ENCODE results near the gene MB21D2.

DNA sequence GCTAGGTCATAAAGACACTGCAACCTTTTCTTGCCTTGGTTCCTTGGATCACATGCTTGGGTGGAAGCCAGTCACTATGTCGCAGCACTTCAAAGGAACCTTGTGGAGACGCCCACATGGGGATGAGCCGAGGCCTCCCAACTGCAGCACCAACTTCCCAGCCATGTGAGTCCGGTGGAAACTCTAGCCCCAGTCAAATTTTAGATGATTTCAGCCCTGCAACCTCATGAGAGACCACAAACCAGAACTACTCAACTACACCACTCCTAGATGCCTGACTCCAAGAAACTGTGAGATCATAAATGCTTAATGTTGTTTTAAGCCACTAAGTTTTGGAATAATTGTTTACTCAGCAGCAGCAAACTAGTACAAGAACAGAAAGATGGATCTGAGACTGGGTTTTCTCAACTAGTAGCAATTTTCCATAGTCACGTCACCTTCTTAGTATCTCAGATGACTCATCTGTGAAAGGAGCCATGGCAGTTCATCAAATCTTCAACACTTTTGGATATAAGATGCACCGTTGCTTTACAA is 86.5 kb downstream of the MB21D2 start:
- TF ChIP-seq, protein P1, sequence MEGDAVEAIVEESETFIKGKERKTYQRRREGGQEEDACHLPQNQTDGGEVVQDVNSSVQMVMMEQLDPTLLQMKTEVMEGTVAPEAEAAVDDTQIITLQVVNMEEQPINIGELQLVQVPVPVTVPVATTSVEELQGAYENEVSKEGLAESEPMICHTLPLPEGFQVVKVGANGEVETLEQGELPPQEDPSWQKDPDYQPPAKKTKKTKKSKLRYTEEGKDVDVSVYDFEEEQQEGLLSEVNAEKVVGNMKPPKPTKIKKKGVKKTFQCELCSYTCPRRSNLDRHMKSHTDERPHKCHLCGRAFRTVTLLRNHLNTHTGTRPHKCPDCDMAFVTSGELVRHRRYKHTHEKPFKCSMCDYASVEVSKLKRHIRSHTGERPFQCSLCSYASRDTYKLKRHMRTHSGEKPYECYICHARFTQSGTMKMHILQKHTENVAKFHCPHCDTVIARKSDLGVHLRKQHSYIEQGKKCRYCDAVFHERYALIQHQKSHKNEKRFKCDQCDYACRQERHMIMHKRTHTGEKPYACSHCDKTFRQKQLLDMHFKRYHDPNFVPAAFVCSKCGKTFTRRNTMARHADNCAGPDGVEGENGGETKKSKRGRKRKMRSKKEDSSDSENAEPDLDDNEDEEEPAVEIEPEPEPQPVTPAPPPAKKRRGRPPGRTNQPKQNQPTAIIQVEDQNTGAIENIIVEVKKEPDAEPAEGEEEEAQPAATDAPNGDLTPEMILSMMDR (conservative IDR thresholded peaks at IDR 0.05; ENCODE audit: low read depth in 2 of 2): no peak
- TF ChIP-seq POLR2AphosphoS5 (IDR thresholded peaks at IDR 0.05; ENCODE audit: low read depth): no peak
- no peak for TF ChIP-seq EZH2 (IDR thresholded peaks at IDR 0.05; ENCODE audit: low read depth, unreplicated experiment)
- no peak for TF ChIP-seq CREB1 (CRISPR knock-in tag; IDR thresholded peaks at IDR 0.05; ENCODE audit: low read depth)
- TF ChIP-seq EZH2phosphoT487 (IDR thresholded peaks at IDR 0.05; ENCODE audit: unreplicated experiment): no peak
- TF ChIP-seq ZNF331 (CRISPR knock-in tag; IDR thresholded peaks at IDR 0.05; ENCODE audit: low read depth): no peak
- TF ChIP-seq ETS1 (IDR thresholded peaks at IDR 0.05): no peak
- TF ChIP-seq, protein P2, sequence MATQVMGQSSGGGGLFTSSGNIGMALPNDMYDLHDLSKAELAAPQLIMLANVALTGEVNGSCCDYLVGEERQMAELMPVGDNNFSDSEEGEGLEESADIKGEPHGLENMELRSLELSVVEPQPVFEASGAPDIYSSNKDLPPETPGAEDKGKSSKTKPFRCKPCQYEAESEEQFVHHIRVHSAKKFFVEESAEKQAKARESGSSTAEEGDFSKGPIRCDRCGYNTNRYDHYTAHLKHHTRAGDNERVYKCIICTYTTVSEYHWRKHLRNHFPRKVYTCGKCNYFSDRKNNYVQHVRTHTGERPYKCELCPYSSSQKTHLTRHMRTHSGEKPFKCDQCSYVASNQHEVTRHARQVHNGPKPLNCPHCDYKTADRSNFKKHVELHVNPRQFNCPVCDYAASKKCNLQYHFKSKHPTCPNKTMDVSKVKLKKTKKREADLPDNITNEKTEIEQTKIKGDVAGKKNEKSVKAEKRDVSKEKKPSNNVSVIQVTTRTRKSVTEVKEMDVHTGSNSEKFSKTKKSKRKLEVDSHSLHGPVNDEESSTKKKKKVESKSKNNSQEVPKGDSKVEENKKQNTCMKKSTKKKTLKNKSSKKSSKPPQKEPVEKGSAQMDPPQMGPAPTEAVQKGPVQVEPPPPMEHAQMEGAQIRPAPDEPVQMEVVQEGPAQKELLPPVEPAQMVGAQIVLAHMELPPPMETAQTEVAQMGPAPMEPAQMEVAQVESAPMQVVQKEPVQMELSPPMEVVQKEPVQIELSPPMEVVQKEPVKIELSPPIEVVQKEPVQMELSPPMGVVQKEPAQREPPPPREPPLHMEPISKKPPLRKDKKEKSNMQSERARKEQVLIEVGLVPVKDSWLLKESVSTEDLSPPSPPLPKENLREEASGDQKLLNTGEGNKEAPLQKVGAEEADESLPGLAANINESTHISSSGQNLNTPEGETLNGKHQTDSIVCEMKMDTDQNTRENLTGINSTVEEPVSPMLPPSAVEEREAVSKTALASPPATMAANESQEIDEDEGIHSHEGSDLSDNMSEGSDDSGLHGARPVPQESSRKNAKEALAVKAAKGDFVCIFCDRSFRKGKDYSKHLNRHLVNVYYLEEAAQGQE (IDR thresholded peaks at IDR 0.05; ENCODE audit: unreplicated experiment): no peak
- TF ChIP-seq JUNB (IDR thresholded peaks at IDR 0.05; ENCODE audit: unreplicated experiment): no peak
- no peak for TF ChIP-seq NANOG (IDR thresholded peaks at IDR 0.05; ENCODE audit: borderline replicate concordance)
- no peak for TF ChIP-seq ZNF114 (CRISPR knock-in tag; IDR thresholded peaks at IDR 0.05)
- TF ChIP-seq, protein P3, sequence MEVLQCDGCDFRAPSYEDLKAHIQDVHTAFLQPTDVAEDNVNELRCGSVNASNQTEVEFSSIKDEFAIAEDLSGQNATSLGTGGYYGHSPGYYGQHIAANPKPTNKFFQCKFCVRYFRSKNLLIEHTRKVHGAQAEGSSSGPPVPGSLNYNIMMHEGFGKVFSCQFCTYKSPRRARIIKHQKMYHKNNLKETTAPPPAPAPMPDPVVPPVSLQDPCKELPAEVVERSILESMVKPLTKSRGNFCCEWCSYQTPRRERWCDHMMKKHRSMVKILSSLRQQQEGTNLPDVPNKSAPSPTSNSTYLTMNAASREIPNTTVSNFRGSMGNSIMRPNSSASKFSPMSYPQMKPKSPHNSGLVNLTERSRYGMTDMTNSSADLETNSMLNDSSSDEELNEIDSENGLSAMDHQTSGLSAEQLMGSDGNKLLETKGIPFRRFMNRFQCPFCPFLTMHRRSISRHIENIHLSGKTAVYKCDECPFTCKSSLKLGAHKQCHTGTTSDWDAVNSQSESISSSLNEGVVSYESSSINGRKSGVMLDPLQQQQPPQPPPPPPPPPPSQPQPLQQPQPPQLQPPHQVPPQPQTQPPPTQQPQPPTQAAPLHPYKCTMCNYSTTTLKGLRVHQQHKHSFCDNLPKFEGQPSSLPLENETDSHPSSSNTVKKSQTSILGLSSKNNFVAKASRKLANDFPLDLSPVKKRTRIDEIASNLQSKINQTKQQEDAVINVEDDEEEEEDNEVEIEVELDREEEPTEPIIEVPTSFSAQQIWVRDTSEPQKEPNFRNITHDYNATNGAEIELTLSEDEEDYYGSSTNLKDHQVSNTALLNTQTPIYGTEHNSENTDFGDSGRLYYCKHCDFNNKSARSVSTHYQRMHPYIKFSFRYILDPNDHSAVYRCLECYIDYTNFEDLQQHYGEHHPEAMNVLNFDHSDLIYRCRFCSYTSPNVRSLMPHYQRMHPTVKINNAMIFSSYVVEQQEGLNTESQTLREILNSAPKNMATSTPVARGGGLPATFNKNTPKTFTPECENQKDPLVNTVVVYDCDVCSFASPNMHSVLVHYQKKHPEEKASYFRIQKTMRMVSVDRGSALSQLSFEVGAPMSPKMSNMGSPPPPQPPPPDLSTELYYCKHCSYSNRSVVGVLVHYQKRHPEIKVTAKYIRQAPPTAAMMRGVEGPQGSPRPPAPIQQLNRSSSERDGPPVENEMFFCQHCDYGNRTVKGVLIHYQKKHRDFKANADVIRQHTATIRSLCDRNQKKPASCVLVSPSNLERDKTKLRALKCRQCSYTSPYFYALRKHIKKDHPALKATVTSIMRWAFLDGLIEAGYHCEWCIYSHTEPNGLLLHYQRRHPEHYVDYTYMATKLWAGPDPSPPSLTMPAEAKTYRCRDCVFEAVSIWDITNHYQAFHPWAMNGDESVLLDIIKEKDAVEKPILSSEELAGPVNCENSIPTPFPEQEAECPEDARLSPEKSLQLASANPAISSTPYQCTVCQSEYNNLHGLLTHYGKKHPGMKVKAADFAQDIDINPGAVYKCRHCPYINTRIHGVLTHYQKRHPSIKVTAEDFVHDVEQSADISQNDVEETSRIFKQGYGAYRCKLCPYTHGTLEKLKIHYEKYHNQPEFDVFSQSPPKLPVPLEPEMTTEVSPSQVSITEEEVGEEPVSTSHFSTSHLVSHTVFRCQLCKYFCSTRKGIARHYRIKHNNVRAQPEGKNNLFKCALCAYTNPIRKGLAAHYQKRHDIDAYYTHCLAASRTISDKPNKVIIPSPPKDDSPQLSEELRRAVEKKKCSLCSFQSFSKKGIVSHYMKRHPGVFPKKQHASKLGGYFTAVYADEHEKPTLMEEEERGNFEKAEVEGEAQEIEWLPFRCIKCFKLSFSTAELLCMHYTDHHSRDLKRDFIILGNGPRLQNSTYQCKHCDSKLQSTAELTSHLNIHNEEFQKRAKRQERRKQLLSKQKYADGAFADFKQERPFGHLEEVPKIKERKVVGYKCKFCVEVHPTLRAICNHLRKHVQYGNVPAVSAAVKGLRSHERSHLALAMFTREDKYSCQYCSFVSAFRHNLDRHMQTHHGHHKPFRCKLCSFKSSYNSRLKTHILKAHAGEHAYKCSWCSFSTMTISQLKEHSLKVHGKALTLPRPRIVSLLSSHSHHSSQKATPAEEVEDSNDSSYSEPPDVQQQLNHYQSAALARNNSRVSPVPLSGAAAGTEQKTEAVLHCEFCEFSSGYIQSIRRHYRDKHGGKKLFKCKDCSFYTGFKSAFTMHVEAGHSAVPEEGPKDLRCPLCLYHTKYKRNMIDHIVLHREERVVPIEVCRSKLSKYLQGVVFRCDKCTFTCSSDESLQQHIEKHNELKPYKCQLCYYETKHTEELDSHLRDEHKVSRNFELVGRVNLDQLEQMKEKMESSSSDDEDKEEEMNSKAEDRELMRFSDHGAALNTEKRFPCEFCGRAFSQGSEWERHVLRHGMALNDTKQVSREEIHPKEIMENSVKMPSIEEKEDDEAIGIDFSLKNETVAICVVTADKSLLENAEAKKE (CRISPR knock-in tag; IDR thresholded peaks at IDR 0.05): no peak

Data from GM23338 (cell line).